ENCODE data around the gene CORT.

DNA sequence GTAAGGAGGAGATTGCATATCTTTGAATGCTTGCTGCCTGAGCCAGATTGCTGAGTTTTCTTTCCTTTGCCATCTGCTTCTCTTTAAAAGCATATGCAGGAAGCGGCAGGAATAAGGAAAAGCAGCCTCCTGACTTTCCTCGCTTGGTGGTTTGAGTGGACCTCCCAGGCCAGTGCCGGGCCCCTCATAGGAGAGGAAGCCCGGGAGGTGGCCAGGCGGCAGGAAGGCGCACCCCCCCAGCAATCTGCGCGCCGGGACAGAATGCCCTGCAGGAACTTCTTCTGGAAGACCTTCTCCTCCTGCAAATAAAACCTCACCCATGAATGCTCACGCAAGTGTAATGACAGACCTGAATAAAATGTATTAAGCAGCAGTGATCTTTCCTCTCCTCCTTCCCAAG lies 1.5 kb downstream of the CORT start:
- TF ChIP-seq, protein P1, sequence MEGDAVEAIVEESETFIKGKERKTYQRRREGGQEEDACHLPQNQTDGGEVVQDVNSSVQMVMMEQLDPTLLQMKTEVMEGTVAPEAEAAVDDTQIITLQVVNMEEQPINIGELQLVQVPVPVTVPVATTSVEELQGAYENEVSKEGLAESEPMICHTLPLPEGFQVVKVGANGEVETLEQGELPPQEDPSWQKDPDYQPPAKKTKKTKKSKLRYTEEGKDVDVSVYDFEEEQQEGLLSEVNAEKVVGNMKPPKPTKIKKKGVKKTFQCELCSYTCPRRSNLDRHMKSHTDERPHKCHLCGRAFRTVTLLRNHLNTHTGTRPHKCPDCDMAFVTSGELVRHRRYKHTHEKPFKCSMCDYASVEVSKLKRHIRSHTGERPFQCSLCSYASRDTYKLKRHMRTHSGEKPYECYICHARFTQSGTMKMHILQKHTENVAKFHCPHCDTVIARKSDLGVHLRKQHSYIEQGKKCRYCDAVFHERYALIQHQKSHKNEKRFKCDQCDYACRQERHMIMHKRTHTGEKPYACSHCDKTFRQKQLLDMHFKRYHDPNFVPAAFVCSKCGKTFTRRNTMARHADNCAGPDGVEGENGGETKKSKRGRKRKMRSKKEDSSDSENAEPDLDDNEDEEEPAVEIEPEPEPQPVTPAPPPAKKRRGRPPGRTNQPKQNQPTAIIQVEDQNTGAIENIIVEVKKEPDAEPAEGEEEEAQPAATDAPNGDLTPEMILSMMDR (conservative IDR thresholded peaks at IDR 0.05; ENCODE audit: low read length), result no peak
- TF ChIP-seq EZH2phosphoT487 (IDR thresholded peaks at IDR 0.05; ENCODE audit: borderline replicate concordance, low read depth, low read length), result no peak

All from OCI-LY7 (cell line).